Activated CD8-positive, alpha-beta T cell treated with anti-CD3 and anti-CD28 coated beads for 36 hours (primary cell): ENCODE data around the gene TTLL12. TPM values are rescaled to one million over a fixed set of nuclear protein-coding genes. Genes with fewer than 3 reads are reported as not detected.

Source experiments
- ATAC-seq: fragments of 200-7000 bp; cut with Tn5 transposase; one replicate; pipeline ENCODE4 v1.10.0; 2021; ENCODE audit warnings: mild to moderate bottlenecking, moderate library complexity
- CTCF ChIA-PET: fragments of 350-600 bp; sonication (Branson Sonifier 250); formaldehyde crosslinking; loops from one replicate; lab custom pipeline; 2021; ENCODE audit warnings: antibody characterized with exemption; lab: Charles Lee
- POLR2A ChIA-PET: fragments of 350-600 bp; sonication (Branson Sonifier 250); formaldehyde crosslinking; loops from one replicate; lab custom pipeline; 2021; ENCODE audit warnings: antibody characterized with exemption; lab: Charles Lee
- DNase-seq: peaks from one replicate; pipeline ENCODE4 v3.0.0-alpha.2; 2020
- H3K27ac Mint-ChIP-seq: one replicate; pipeline ENCODE4 v1.8.0; 2021; ENCODE audit warnings: mild to moderate bottlenecking, mixed read lengths
- H3K27me3 Mint-ChIP-seq: one replicate; pipeline ENCODE4 v1.8.0; 2021; ENCODE audit warnings: mixed read lengths
- H3K36me3 Mint-ChIP-seq: one replicate; pipeline ENCODE4 v1.8.0; 2021; ENCODE audit warnings: low read depth, mixed read lengths
- H3K4me1 Mint-ChIP-seq: one replicate; pipeline ENCODE4 v1.8.0; 2021; ENCODE audit warnings: low read depth, mixed read lengths
- H3K4me3 Mint-ChIP-seq: one replicate; pipeline ENCODE4 v1.8.0; 2021; ENCODE audit warnings: mild to moderate bottlenecking, moderate library complexity, mixed read lengths
- H3K9me3 Mint-ChIP-seq: one replicate; pipeline ENCODE4 v1.8.0; 2021; ENCODE audit warnings: mixed read lengths
- CTCF ChIP-seq: fragments of 200-600 bp; IDR thresholded peaks from one replicate; pipeline ENCODE4 v1.8.0; 2022; ENCODE audit warnings: antibody characterized with exemption, mild to moderate bottlenecking
- intact Hi-C: fragments of 100-400 bp; cut with micrococcal nuclease; formaldehyde crosslinking; loops from one replicate; pipeline ENCODE4 v1.10.0; 2022
- total RNA-seq, 2 experiments: library from RNA; stranded (reverse); gene quantifications; one replicate each; pipeline ENCODE4 v1.2.3, GENCODE V29; 2021

The TTLL12 gene
- total RNA-seq, 2 experiments from 2014 or later = 83.5 to 86.0 TPM

- no peaks in the 10 kb centered on the region for H3K27me3 Mint-ChIP-seq
- no peaks in the 10 kb centered on the region for H3K4me1 Mint-ChIP-seq
- no peak for TF ChIP-seq CTCF
- H3K9me3 Mint-ChIP-seq = no peaks in the 10 kb centered on the region
- intact Hi-C loops = no loop called here
- no peak overlapping the region for H3K27ac Mint-ChIP-seq
- ATAC-seq (no peak), DNase-seq (no peak)
- no peak overlapping the region for H3K4me3 Mint-ChIP-seq
- POLR2A ChIA-PET = interaction anchor here (2.4 kb wide), 1 partner anchor 13 kb away, joined by 9 read pairs; no protein-coding TSS in a partner anchor
- CTCF ChIA-PET = no interaction called here
- peaks cover 15% of the 10 kb centered on the region for H3K36me3 Mint-ChIP-seq
These were observed 18.2 kb downstream of the TTLL12 start for GRCh38 chr22:43168471-43169309.

GRCh38 chr22:43167001-43167589 is 19.8 kb downstream of the TTLL12 start:
- POLR2A ChIA-PET = no interaction called here
- H3K4me3 Mint-ChIP-seq = no peak overlapping the region
- no peaks in the 10 kb centered on the region for H3K9me3 Mint-ChIP-seq
- no peaks in the 10 kb centered on the region for H3K4me1 Mint-ChIP-seq
- DNase-seq (no peak), ATAC-seq (no peak)
- CTCF ChIA-PET = no interaction called here
- H3K36me3 Mint-ChIP-seq = peaks cover 6% of the 10 kb centered on the region
- no peaks in the 10 kb centered on the region for H3K27me3 Mint-ChIP-seq
- TF ChIP-seq CTCF = no peak
- H3K27ac Mint-ChIP-seq = no peak overlapping the region
- intact Hi-C loops = no loop called here

- CTCF ChIA-PET = no interaction called here
- ATAC-seq (no peak), DNase-seq (no peak)
- intact Hi-C loops = no loop called here
- Mint-ChIP-seq H3K36me3 (peaks cover 3% of the 10 kb centered on the region), H3K4me3 (no peak overlapping the region), H3K4me1 (no peaks in the 10 kb centered on the region), H3K27ac (no peak overlapping the region), H3K9me3 (no peaks in the 10 kb centered on the region), H3K27me3 (no peaks in the 10 kb centered on the region)
- POLR2A ChIA-PET = interaction anchor here (0.6 kb wide), 1 partner anchor 406 kb away, joined by 4 read pairs; no protein-coding TSS in a partner anchor
- TF ChIP-seq CTCF = no peak
These were observed 20.6 kb downstream of the TTLL12 start for GRCh38 chr22:43166132-43166930.

GRCh38 chr22:43164636-43165035 is 22.3 kb downstream of the TTLL12 start:
- DNase-seq (no peak), ATAC-seq (no peak)
- H3K27me3 Mint-ChIP-seq = no peaks in the 10 kb centered on the region
- ChIA-PET CTCF (interaction anchor here (0.9 to 1.3 kb wide), 2 partner anchors 23 to 29 kb away, joined by 3 read pairs; no protein-coding TSS in a partner anchor), POLR2A (no interaction called here)
- intact Hi-C loops = no loop called here
- H3K4me1 Mint-ChIP-seq = no peaks in the 10 kb centered on the region
- no peaks in the 10 kb centered on the region for H3K9me3 Mint-ChIP-seq
- H3K4me3 Mint-ChIP-seq = no peak overlapping the region
- no peak for TF ChIP-seq CTCF
- no peaks in the 10 kb centered on the region for H3K36me3 Mint-ChIP-seq
- no peak overlapping the region for H3K27ac Mint-ChIP-seq
